GM12891 (cell line): ENCODE results near the gene SLC26A9.

Experiments
- DNase-seq: peaks from one replicate; pipeline ENCODE4 v3.0.0; 2011; ENCODE audit warnings: low spot score; ENCODE audit not compliant: insufficient read length
- FAIRE-seq: peaks from 2 replicates; lab custom pipeline; 2011; peaks lifted over from hg19 to GRCh38; lab: Jason Lieb, UNC
- POLR2A ChIP-seq: IDR thresholded peaks from 2 replicates; pipeline ENCODE4 v1.6.1; 2011; ENCODE audit warnings: low read depth, low read length, control low read depth
- POLR2AphosphoS5 ChIP-seq: IDR thresholded peaks from 2 replicates; pipeline ENCODE4 v1.6.1; 2011; ENCODE audit warnings: low read depth, low read length, control low read depth
- SPI1 ChIP-seq: IDR thresholded peaks from 2 replicates; pipeline ENCODE4 v1.6.1; 2011; ENCODE audit warnings: low read depth, low read length, control low read depth

Gene SLC26A9

DNA sequence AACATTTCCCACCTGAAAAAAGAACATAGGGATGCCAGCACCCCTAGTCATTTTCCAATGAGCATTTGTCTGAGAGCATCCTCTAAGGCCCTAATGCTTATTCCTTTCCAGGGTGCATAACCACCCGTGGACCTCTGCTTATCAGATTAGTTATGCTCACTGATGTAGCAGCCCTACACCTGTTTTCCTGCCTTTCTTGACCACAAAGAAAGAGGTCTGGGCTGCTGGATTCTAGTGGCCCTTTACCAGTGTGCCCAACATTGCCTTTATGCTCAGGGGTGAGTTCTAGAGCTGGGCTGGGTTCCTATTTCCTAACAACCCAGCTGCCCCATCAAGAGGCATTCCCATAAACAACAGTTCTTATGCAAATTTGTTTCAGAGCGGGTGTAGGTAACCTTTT lies 73.0 kb downstream of the SLC26A9 start:
- DNase-seq, result no peak
- no peak for TF ChIP-seq POLR2AphosphoS5
- TF ChIP-seq POLR2A, result no peak
- no peak for TF ChIP-seq SPI1

More for the DNA sequence above, 73.0 kb downstream of the SLC26A9 start:
- no peak for FAIRE-seq
